GM10847 (cell line): ENCODE data around the gene TRIO.

Source experiments
- POLR2A ChIP-seq: IDR thresholded peaks from 2 replicates; pipeline ENCODE4 v1.6.1; 2011; ENCODE audit not compliant: insufficient read length; ENCODE audit errors: extremely low read depth

The TRIO gene

GRCh38 chr5:14267991-14268708, 125.0 kb downstream of the TRIO start:
- TF ChIP-seq POLR2A = no peak

GRCh38 chr5:14268738-14269137, 125.6 kb downstream of the TRIO start:
- no peak for TF ChIP-seq POLR2A

DNA sequence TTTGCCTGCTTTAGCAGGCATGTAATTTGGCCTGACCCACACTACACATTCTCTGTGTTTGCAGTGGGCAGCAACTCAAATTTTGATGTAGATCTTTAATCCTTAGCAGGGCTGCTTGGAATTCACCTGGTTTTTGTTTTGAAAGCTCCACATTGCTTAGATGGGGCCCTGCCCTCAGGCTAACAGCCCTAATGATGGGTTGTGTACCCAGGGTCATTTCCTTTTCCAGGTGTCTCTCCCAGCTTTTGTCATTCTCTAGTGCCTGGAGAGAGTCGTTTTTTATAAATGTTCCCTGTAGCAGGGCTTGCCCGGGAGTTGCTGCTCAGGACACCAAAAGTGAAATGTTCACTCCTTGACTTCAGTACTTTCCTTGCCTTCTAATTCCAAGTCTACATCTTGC, 126.3 kb downstream of the TRIO start:
- TF ChIP-seq POLR2A = no peak

GRCh38 chr5:14270209-14270702, 127.1 kb downstream of the TRIO start:
- TF ChIP-seq POLR2A = no peak

DNA sequence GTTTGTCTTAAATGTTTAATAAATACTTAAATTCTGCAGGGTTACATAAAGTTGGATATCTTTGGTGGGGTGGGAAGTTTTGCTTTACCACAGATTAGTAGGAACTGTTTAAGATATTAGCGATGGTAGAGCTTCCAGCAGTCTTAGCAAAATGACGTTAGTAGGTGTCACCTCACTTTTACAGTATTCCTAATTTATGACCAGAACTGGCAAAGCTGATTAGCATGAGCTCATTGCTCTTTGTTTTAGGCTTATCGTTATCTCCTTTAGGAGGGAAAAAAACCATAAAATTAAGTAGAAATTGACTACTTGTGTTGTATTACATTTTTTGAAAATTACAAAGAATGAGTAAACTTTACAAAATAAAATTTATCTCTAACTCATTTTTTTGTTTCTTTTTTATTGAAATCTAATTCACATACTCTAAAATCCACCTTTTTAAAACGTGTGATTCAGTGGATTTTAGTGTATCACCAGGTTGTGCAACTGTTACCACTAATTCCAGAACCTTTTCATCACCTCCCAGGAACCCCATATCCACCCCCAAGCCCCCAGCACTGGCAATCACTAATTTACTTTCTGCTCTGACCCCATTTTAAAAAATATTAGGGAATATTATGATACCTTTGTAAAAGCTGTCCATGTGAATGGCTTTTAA, 129.5 kb downstream of the TRIO start:
- TF ChIP-seq POLR2A = no peak

DNA sequence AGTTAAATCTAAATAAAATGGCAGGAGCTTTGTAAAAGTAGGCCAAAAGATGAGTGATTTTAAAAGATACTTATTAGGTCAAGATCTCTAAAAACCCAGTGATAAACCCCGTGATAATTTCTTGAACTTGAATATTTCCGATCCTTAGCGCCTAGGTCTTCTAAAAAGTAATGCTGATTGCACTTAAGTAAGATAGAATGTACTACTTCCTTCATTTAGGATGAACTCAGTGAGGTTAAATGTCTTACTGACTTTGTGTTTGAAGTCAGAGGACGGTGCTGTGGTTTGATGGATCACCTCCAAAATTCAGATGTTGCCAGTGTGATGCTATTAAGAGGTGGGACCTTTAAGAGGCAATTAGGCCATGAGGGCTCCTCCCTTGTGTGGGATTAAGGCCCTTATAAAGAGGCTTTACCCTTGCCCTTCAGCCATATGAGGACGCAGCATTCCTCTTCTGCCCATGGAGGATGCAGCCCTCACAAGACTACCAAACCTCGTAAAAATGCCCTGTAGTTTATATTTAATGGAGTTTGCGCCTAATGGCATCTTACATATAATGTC, 130.1 kb downstream of the TRIO start:
- TF ChIP-seq POLR2A = no peak

GRCh38 chr5:14276380-14276779, 133.2 kb downstream of the TRIO start:
- TF ChIP-seq POLR2A = no peak

GRCh38 chr5:14277385-14278320, 134.5 kb downstream of the TRIO start:
- no peak for TF ChIP-seq POLR2A

DNA sequence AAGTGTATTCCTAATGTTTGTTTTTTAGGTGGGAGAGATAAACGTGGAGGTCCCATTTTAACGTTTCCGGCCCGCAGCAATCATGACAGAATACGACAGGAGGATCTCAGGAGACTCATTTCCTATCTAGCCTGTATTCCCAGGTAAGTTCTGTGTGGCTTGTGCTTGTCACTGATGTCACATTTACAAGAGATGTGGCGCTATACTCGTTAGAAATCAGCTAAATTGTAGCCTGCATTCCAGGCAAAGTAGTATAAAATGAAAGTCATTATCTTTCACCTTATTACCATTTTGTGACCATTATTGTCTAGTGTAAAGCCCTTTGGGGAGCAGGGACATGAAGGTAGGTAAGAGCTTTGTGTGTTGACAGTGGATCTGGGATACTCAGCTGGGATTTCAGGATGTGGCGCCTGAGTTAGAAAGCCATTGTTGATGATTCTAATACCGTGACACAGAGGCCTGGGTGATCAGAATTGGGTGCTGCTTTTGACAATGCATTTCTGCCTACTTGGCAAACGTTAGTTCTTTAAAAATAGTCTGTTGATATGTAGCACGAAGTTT, 137.2 kb downstream of the TRIO start:
- TF ChIP-seq POLR2A = no peak

- no peak for TF ChIP-seq POLR2A
Observed at GRCh38 chr5:14281746-14282181, 138.6 kb downstream of the TRIO start.

GRCh38 chr5:14283139-14283538, 140.0 kb downstream of the TRIO start:
- TF ChIP-seq POLR2A = no peak

- TF ChIP-seq POLR2A = no peak
Observed at GRCh38 chr5:14284392-14285148, 141.4 kb downstream of the TRIO start.

GRCh38 chr5:14286007-14286406, 142.9 kb downstream of the TRIO start:
- TF ChIP-seq POLR2A = no peak
